ENCODE data around the gene SPSB1. TPM values are rescaled to one million over a fixed set of nuclear protein-coding genes. Genes with fewer than 3 reads are reported as not detected.
"Not testable (repeated sequence)": the region's sequence is repeated elsewhere in the genome, so short reads cannot be mapped to it uniquely, and the experiment has no call there.

The SPSB1 gene
- total RNA-seq, 2 donors from 2014 or later = 12.2 to 15.6 TPM

DNA sequence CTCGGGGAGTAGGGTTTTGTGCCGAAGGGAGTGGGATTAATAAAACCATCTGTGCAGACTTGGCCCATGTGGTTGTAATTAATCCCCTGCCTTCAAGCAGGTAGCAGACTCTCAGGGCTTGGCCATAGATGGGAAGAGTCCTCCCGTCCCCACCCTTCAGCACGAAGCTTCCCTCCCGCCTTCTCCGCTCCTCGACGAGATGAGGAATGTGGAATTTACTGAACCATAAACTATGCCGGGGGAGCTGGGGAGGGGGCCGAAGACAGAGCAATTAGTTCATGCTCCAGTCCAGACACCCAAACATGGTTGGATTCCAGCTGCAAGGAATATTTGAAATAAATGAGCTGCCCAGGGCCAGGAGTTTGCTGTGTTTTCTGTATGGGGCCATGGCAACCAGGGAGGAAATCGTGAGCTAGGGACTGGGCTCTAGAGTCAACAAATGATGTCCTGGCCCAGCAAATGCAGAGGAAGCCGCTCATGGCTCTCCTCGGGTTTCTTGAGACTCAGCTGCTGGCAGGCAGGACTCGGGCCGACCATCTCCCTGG, 78.8 kb downstream of the SPSB1 start:
- peaks cover 11% of the 10 kb centered on the region for H3K4me1 Mint-ChIP-seq (ENCODE audit: low read depth)
- no peak for DNase-seq

DNA sequence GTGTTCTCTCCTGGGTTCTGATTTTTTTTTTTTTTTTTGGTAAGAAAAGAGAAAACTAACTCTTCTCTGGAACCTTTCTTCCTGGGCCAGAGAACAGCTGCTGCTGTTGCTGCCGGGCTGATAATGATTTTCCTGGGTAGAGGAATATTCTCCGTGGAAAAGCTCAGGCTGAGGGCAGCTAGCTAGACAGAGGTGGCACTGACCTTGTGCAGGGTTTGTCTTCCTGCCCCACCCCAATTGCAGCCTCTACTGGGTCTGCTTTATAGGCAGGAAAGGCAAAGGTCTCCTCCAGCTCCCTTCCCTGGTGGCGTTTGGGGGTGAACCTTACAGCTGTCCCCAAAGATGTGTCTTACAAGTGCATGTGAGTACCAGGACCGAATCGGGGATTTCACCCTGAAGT, 79.3 kb downstream of the SPSB1 start:
- Mint-ChIP-seq H3K27ac (no peak overlapping the region), H3K4me1 (ENCODE audit: low read depth) (peaks cover 11% of the 10 kb centered on the region), H3K36me3 (ENCODE audit: insufficient read depth in 2 of 2) (no peaks in the 10 kb centered on the region), H3K9me3 (no peaks in the 10 kb centered on the region), H3K4me3 (no peak overlapping the region), H3K27me3 (ENCODE audit: low read depth) (no peaks in the 10 kb centered on the region)
- no peak for DNase-seq
- ATAC-seq (replicated peaks in 1 of 2) = no peak

More for the DNA sequence above, 78.8 kb downstream of the SPSB1 start:
- no peak overlapping the region for H3K4me3 Mint-ChIP-seq
- no peaks in the 10 kb centered on the region for H3K9me3 Mint-ChIP-seq
- no peaks in the 10 kb centered on the region for H3K36me3 Mint-ChIP-seq (ENCODE audit: insufficient read depth in 2 of 2)
- no peak overlapping the region for H3K27ac Mint-ChIP-seq
- ATAC-seq (replicated peaks in 1 of 2) = no peak
- H3K27me3 Mint-ChIP-seq (ENCODE audit: low read depth) = no peaks in the 10 kb centered on the region

DNA sequence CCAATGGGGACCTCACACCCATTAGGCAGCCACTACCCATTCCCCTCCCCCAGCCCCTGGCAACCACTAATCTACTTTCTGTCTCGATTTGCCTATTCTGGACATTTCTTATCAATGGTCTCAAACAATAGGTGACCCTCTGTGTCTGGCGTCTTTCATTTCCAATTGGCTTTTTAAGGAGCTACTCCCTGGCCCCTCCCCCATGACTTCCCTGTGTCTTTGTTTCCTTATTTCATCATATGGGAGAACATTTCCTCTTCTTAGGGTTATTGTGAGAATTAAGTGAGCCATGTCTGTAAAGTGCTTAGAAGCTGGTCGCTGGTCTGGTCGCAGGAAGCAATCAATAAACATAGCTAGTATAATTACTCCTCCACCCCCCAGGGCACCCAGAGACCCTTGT, 80.9 kb downstream of the SPSB1 start:
- H3K4me1 Mint-ChIP-seq (ENCODE audit: low read depth) = no peaks in the 10 kb centered on the region
- no peak overlapping the region for H3K4me3 Mint-ChIP-seq
- H3K36me3 Mint-ChIP-seq (ENCODE audit: insufficient read depth in 2 of 2) = no peaks in the 10 kb centered on the region
- no peaks in the 10 kb centered on the region for H3K9me3 Mint-ChIP-seq
- DNase-seq = no peak
- no peaks in the 10 kb centered on the region for H3K27me3 Mint-ChIP-seq (ENCODE audit: low read depth)
- ATAC-seq (replicated peaks in 1 of 2) = no peak
- H3K27ac Mint-ChIP-seq = no peak overlapping the region

DNA sequence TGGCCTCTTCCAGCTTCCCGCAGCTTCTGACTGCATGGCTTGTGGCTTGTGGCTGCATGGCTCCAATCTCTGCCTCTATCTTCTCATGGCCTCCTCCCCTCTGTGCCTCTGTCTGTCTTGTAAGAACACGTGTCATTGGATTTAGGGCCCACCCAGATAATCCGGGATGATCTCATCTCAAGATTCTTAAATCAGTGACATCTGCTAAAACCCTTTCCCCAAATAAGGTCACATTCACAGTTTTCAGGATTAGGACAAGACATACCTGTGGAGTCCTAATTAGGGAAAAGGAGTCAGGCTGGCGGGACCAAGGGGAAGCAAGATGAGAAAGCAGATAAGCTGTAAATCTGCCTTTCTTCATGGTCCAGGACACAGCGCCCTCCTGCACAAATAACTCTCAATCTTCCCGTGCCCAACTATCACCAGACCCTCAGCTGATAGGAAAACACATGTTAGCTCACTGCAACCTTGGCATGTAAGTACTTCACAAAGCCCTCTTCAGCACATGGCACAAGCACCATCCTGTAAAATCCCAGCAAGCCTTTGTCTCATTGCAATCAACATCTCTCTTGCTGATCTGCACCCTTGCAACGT, 82.2 kb downstream of the SPSB1 start:
- ATAC-seq (replicated peaks in 1 of 2) = no peak
- no peak overlapping the region for H3K4me3 Mint-ChIP-seq

DNA sequence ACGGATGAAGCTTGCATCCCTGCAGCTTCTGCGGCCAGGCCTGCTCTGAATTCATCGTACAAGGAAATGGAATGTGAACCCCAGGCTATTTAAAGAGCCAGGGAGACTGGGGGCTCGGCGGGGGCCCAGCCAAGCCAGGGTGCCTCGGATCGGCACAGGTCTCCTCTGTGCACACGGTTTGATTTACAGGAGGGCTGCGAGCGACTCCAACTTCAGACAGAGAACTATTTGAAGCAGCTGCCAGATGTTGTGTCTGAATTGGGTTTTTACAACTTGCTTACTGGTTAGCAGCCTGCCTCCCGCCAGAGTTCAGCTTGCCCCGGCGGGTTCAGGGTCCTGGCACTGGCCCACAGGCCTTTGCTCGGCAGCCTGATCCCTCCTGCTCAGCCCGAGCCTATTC, 83.2 kb downstream of the SPSB1 start:
- no peaks in the 10 kb centered on the region for H3K9me3 Mint-ChIP-seq
- ATAC-seq (replicated peaks in 1 of 2) = no peak
- no peak for DNase-seq
- no peak overlapping the region for H3K27ac Mint-ChIP-seq
- no peaks in the 10 kb centered on the region for H3K36me3 Mint-ChIP-seq (ENCODE audit: insufficient read depth in 2 of 2)
- no peaks in the 10 kb centered on the region for H3K4me1 Mint-ChIP-seq (ENCODE audit: low read depth)
- no peaks in the 10 kb centered on the region for H3K27me3 Mint-ChIP-seq (ENCODE audit: low read depth)
- H3K4me3 Mint-ChIP-seq = no peak overlapping the region

More for the DNA sequence above, 82.2 kb downstream of the SPSB1 start:
- Mint-ChIP-seq H3K36me3 (ENCODE audit: insufficient read depth in 2 of 2) (no peaks in the 10 kb centered on the region), H3K4me1 (ENCODE audit: low read depth) (no peaks in the 10 kb centered on the region), H3K9me3 (no peaks in the 10 kb centered on the region), H3K27me3 (ENCODE audit: low read depth) (no peaks in the 10 kb centered on the region), H3K27ac (no peak overlapping the region)
- DNase-seq = no peak

DNA sequence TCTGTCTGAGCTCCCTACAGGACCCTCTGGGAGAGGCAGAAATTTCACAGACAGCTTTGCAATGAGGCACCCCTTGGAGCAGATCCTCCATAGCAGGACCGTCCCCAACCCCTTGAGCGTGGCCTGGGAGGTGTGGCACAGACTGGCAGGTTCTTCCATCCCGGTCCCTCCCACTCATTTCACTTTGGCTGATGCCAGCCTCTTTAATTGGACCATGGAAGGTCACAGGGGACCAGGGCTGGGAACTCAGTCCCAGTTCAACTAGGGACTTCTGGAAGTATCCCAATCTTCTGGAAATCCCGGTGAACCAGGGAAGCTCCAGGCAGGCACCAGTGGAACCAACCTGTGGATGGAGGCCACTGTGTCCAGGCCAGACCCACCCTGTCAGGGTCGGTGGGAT, 83.7 kb downstream of the SPSB1 start:
- no peaks in the 10 kb centered on the region for H3K4me1 Mint-ChIP-seq (ENCODE audit: low read depth)
- H3K27me3 Mint-ChIP-seq (ENCODE audit: low read depth) = no peaks in the 10 kb centered on the region
- no peaks in the 10 kb centered on the region for H3K9me3 Mint-ChIP-seq

DNA sequence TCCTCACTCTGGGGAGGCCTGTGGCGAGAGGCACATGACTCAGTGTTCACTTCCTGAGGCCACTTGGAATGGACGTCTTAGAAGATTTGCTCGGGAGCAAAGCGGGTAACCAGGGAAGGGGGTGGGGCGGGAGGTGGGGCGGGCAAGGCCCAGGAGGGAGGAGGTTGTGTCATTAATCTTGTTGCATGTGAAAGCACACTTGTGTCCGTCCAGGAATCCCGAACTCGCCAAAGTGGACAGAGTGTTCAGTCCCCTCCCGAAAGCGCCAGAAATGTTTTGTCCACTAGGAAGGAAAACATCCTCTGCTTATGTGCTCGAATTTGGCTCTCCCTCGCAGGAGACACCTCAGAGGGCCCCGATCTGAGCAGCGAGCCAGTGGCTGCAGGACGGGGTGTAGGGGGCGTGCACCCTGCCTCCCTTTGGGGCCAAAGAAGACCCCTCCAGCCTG, 84.2 kb downstream of the SPSB1 start:
- no peaks in the 10 kb centered on the region for H3K36me3 Mint-ChIP-seq (ENCODE audit: insufficient read depth in 2 of 2)
- H3K27ac Mint-ChIP-seq = no peak overlapping the region

More for the DNA sequence above, 83.7 kb downstream of the SPSB1 start:
- Mint-ChIP-seq H3K27ac (no peak overlapping the region), H3K4me3 (no peak overlapping the region), H3K36me3 (ENCODE audit: insufficient read depth in 2 of 2) (no peaks in the 10 kb centered on the region)
- no peak for DNase-seq
- no peak for ATAC-seq (replicated peaks in 1 of 2)

DNA sequence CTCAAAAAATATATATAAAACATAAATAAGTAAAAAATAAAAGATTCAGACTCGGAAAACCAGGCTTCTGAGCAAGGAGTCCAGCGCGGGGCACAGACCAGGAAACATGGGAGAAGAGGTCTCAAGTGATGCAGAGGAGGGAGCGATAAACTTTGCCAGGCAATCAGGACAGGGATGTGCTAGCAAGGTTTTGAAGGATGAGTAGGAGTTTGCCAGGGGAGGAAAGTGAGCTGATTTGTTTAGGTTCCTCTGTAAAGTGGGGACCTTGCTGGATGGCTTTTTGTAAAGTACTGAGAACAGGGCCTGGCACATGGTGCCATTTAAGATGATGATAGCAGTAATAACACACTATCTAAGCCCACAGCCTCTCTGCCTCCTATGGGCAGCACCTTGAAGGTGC, 86.1 kb downstream of the SPSB1 start:
- DNase-seq = no peak
- Mint-ChIP-seq H3K27me3 (ENCODE audit: low read depth) (no peaks in the 10 kb centered on the region), H3K9me3 (no peaks in the 10 kb centered on the region)

More for the DNA sequence above, 84.2 kb downstream of the SPSB1 start:
- Mint-ChIP-seq H3K9me3 (no peaks in the 10 kb centered on the region), H3K27me3 (ENCODE audit: low read depth) (no peaks in the 10 kb centered on the region), H3K4me1 (ENCODE audit: low read depth) (no peaks in the 10 kb centered on the region), H3K4me3 (no peak overlapping the region)
- no peak for DNase-seq
- no peak for ATAC-seq (replicated peaks in 1 of 2)

DNA sequence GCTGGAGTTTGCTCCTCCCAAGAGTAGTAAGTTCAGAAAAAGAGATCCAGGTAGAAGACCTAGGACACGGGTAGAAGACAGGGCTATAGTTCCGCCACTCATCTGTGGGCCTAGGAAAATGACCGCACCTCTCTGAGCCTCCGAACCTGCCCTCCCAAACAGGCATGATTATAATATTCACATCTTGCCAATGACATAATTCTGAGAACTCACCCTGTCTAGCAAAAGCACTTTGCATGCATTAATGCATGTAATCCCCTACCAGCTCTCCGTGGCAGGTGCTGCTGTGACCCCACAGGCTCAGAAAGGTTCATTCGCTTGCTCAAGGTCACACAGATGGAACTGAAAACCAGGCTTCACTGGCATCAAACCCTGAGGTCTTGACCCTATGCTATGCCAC, 88.0 kb downstream of the SPSB1 start:
- Mint-ChIP-seq H3K4me1 (ENCODE audit: low read depth) (no peaks in the 10 kb centered on the region), H3K27ac (no peak overlapping the region), H3K9me3 (no peaks in the 10 kb centered on the region), H3K36me3 (ENCODE audit: insufficient read depth in 2 of 2) (no peaks in the 10 kb centered on the region), H3K4me3 (no peak overlapping the region), H3K27me3 (ENCODE audit: low read depth) (peaks cover 5% of the 10 kb centered on the region)
- DNase-seq (no peak), ATAC-seq (replicated peaks in 1 of 2) (no peak)

More for the DNA sequence above, 86.1 kb downstream of the SPSB1 start:
- no peak overlapping the region for H3K27ac Mint-ChIP-seq
- H3K4me1 Mint-ChIP-seq (ENCODE audit: low read depth) = no peaks in the 10 kb centered on the region
- H3K4me3 Mint-ChIP-seq = no peak overlapping the region
- ATAC-seq (replicated peaks in 1 of 2) = no peak
- no peaks in the 10 kb centered on the region for H3K36me3 Mint-ChIP-seq (ENCODE audit: insufficient read depth in 2 of 2)

DNA sequence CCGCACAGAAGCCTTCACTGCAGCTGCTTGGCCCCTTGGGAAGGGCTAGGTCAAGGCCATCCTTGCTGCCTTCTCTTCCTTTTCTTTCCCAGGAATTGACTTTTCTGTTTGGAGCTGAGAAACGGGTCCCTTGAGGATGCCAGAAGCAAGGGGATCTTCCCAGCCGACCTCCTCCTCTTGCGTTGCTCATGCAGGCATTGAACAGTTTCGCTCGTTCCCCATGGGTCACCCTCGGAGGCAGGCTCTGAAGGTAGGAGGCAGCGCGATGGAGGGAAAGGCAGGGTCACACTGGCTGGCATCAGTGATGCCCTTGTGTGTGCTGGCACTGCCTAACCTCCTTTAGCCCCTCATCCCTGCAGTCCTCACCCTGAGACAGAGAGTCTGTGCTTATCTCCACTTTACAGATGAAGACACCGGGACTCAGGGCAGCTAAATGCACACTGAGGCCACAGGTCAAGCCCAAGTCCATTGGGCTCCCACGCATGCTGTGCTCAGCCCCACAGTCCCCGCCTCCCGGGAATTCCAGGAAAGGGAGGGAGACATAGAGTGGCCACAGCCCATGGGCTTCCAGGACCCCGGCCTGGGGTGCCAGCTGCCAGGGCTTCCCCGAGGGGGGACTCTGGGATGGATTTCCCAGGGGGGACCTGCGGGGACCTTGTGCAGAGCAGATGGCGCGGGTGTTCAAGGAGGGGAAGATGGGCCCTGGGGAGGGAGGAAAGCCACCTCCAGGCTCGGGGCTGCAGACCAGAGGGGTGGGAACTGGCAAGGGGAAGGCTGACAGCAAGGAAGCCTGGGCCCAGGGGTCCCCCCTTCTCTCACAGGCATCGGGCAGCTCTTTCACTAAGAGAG, 90.2 kb downstream of the SPSB1 start:
- Mint-ChIP-seq H3K27ac (no peak overlapping the region), H3K36me3 (ENCODE audit: insufficient read depth in 2 of 2) (no peaks in the 10 kb centered on the region)

DNA sequence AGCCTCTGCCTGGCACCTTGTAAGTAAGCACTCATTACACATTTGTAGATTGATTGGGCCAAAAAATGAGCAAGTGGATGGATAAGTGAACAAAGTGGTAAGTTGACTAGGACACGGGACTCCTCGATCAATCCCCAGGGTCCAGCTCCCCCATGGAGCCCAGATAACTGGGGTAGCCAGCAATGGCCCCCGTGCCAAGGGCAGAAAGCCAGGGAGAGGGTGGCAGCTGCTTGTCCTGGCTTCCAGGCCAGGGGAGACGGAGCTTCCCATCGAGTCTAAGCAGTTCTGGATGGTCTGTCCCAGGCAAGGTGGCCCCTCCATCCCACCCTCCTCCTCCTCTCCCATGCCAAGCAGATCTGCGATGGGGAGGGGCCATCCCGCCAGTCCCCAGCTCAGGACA, 91.4 kb downstream of the SPSB1 start:
- Mint-ChIP-seq H3K9me3 (no peaks in the 10 kb centered on the region), H3K4me3 (no peak overlapping the region), H3K36me3 (ENCODE audit: insufficient read depth in 2 of 2) (no peaks in the 10 kb centered on the region)

More for the DNA sequence above, 90.2 kb downstream of the SPSB1 start:
- Mint-ChIP-seq H3K27me3 (ENCODE audit: low read depth) (peaks cover 5% of the 10 kb centered on the region), H3K9me3 (no peaks in the 10 kb centered on the region), H3K4me1 (ENCODE audit: low read depth) (peaks cover 8% of the 10 kb centered on the region), H3K4me3 (no peak overlapping the region)
- DNase-seq = no peak
- ATAC-seq (replicated peaks in 1 of 2) = no peak

DNA sequence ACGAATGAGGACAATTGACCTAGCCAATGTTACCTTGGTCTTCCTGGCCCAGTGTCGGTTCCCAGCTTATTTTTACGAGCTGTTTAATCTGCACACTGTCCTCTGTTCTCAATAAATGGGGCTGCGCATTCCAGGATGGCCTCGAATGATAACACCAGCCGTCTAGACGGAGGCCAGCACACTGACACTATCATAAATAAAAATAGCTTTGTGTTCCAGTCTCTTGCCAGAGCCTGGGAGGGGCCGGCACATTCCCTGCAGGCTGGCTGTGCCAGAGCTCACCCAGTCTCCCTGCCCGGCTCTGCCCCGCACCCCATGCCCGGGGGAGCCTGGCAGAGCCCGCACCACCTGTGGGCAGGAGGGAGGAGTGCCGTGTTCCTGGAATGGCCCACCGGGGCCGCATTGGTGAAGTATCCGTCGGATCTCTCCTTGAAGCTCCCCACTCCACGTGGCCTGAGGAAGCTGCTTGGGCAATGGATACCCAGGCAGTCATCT, 92.1 kb downstream of the SPSB1 start:
- ATAC-seq (replicated peaks in 1 of 2) (no peak), DNase-seq (no peak)
- Mint-ChIP-seq H3K27me3 (ENCODE audit: low read depth) (peaks cover 5% of the 10 kb centered on the region), H3K4me1 (ENCODE audit: low read depth) (peaks cover 13% of the 10 kb centered on the region), H3K4me3 (no peak overlapping the region), H3K9me3 (no peaks in the 10 kb centered on the region), H3K36me3 (ENCODE audit: insufficient read depth in 2 of 2) (no peaks in the 10 kb centered on the region), H3K27ac (no peak overlapping the region)

More for the DNA sequence above, 91.4 kb downstream of the SPSB1 start:
- peaks cover 8% of the 10 kb centered on the region for H3K4me1 Mint-ChIP-seq (ENCODE audit: low read depth)
- H3K27ac Mint-ChIP-seq = no peak overlapping the region
- peaks cover 5% of the 10 kb centered on the region for H3K27me3 Mint-ChIP-seq (ENCODE audit: low read depth)
- ATAC-seq (replicated peaks in 1 of 2) (no peak), DNase-seq (no peak)

DNA sequence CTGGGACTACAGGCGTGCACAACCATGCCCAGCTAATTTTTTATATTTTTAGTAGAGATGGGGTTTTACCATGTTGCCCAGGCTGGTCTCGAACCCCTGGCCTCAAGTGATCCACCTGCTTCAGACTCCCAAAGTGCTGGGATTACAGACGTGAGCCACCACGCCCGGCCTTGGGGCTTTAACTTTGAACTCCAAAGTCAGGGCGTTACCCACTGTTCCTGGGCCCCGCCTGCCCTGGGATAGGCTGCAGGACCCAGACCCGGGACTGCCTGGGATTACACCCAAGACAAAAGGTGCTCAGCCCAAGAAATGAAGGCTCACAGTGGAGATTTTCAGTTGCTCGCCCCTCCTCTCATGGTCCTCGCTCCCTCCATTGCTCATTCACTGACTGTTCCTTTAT, 92.7 kb downstream of the SPSB1 start:
- DNase-seq; H3K27me3 Mint-ChIP-seq (ENCODE audit: low read depth); H3K36me3 Mint-ChIP-seq (ENCODE audit: insufficient read depth in 2 of 2); ATAC-seq (replicated peaks in 1 of 2); H3K27ac Mint-ChIP-seq; H3K4me3 Mint-ChIP-seq; H3K9me3 Mint-ChIP-seq: not testable (repeated sequence)
- peaks cover 18% of the 10 kb centered on the region for H3K4me1 Mint-ChIP-seq (ENCODE audit: low read depth)
